T-helper 1 cell treated with Interleukin-12 subunit alpha and Interleukin-12 subunit beta and Interleukin-4 antibody, amounts not matched to agents 30 μg/mL and 1 μg/mL, for 36 hours (primary cell): ENCODE results near the gene DBT.

Experiments
- H3K27ac Mint-ChIP-seq: one replicate; pipeline ENCODE4 v1.8.0; 2021; ENCODE audit warnings: mild to moderate bottlenecking, mixed read lengths
- H3K27me3 Mint-ChIP-seq: one replicate; pipeline ENCODE4 v1.8.0; 2021; ENCODE audit warnings: low read depth, mixed read lengths
- H3K36me3 Mint-ChIP-seq: one replicate; pipeline ENCODE4 v1.8.0; 2021; ENCODE audit warnings: low read depth, mixed read lengths
- H3K4me1 Mint-ChIP-seq: one replicate; pipeline ENCODE4 v1.8.0; 2021; ENCODE audit warnings: low read depth, mixed read lengths
- H3K4me3 Mint-ChIP-seq: one replicate; pipeline ENCODE4 v1.8.0; 2021; ENCODE audit warnings: mild to moderate bottlenecking, moderate library complexity, mixed read lengths
- H3K9me3 Mint-ChIP-seq: one replicate; pipeline ENCODE4 v1.8.0; 2021; ENCODE audit warnings: mixed read lengths

The DBT gene

GRCh38 chr1:100145116-100145515 lies 104.5 kb downstream of the DBT start:
- H3K27ac Mint-ChIP-seq: no peak overlapping the region
- H3K27me3 Mint-ChIP-seq: no peaks in the 10 kb centered on the region
- no peaks in the 10 kb centered on the region for H3K9me3 Mint-ChIP-seq
- no peaks in the 10 kb centered on the region for H3K4me1 Mint-ChIP-seq
- no peak overlapping the region for H3K4me3 Mint-ChIP-seq
- H3K36me3 Mint-ChIP-seq: peaks cover 42% of the 10 kb centered on the region

- Mint-ChIP-seq H3K27ac (no peak overlapping the region), H3K9me3 (no peaks in the 10 kb centered on the region), H3K4me3 (no peak overlapping the region), H3K36me3 (peaks cover 46% of the 10 kb centered on the region), H3K4me1 (no peaks in the 10 kb centered on the region), H3K27me3 (no peaks in the 10 kb centered on the region)
Measured at GRCh38 chr1:100142343-100142742, 107.3 kb downstream of the DBT start.

- H3K27me3 Mint-ChIP-seq: no peaks in the 10 kb centered on the region
- H3K9me3 Mint-ChIP-seq: no peaks in the 10 kb centered on the region
- H3K36me3 Mint-ChIP-seq: peaks cover 43% of the 10 kb centered on the region
- H3K27ac Mint-ChIP-seq: no peak overlapping the region
- no peaks in the 10 kb centered on the region for H3K4me1 Mint-ChIP-seq
- H3K4me3 Mint-ChIP-seq: no peak overlapping the region
Measured at GRCh38 chr1:100141192-100141591, 108.4 kb downstream of the DBT start.

GRCh38 chr1:100137602-100138001 lies 112.0 kb downstream of the DBT start:
- H3K36me3 Mint-ChIP-seq: peaks cover 28% of the 10 kb centered on the region

More at GRCh38 chr1:100137602-100138001, 112.0 kb downstream of the DBT start:
- peaks cover 13% of the 10 kb centered on the region for H3K4me1 Mint-ChIP-seq
- H3K4me3 Mint-ChIP-seq: no peak overlapping the region
- no peak overlapping the region for H3K27ac Mint-ChIP-seq
- H3K27me3 Mint-ChIP-seq: no peaks in the 10 kb centered on the region
- no peaks in the 10 kb centered on the region for H3K9me3 Mint-ChIP-seq
